GM12801 (cell line): ENCODE results near the gene DCLK1.

Source experiments
- TF ChIP-seq, protein P1 (sequence below): IDR thresholded peaks from one replicate; pipeline ENCODE4 v1.5.1; 2011; ENCODE audit warnings: control low read depth; ENCODE audit not compliant: insufficient read length; ENCODE audit errors: extremely low read depth

DCLK1 gene

GRCh38 chr13:35994131-35994966 lies 136.8 kb downstream of the DCLK1 start:
- TF ChIP-seq, protein P1, sequence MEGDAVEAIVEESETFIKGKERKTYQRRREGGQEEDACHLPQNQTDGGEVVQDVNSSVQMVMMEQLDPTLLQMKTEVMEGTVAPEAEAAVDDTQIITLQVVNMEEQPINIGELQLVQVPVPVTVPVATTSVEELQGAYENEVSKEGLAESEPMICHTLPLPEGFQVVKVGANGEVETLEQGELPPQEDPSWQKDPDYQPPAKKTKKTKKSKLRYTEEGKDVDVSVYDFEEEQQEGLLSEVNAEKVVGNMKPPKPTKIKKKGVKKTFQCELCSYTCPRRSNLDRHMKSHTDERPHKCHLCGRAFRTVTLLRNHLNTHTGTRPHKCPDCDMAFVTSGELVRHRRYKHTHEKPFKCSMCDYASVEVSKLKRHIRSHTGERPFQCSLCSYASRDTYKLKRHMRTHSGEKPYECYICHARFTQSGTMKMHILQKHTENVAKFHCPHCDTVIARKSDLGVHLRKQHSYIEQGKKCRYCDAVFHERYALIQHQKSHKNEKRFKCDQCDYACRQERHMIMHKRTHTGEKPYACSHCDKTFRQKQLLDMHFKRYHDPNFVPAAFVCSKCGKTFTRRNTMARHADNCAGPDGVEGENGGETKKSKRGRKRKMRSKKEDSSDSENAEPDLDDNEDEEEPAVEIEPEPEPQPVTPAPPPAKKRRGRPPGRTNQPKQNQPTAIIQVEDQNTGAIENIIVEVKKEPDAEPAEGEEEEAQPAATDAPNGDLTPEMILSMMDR = no peak

GRCh38 chr13:35993686-35994085 lies 137.5 kb downstream of the DCLK1 start:
- TF ChIP-seq, protein P1 = no peak

DNA sequence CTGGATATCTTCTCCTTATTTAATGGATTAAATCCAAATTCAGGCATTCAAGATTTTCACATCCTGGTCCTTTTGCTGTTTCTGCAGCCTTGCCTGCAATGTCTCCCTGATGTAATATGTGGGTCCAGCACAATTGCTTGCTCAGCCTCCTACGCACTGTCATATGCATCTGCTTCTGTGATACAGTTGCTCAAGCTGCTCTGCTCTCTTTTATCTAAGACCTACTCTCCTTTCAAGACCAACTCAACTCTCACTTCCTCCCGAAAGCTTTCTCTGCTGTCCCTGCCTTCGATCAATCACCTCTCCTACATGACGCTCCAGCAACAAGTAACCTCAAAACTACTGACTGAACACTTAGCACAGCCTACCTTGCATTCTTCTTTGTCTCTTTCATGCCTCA lies 138.2 kb downstream of the DCLK1 start:
- TF ChIP-seq, protein P1 = no peak

DNA sequence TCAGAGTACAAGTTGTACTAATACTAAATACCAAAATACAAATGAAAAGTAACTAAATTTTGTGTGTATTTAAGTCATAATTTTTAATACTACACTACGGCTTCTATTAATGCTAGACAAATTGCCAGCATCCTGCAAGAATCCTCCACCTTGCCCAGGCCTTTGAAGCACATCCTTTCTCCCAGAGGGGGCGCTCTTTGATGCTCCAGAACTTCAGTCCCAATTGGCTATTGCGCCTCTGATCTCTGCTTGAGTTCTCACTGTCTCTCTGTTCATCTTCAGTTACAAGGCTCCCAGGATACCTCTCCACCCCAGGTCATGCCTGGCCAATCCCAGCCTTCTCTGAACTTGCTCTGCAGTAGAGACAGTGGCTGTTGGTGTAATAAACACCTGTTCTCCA lies 141.0 kb downstream of the DCLK1 start:
- TF ChIP-seq, protein P1 = no peak

- TF ChIP-seq, protein P1 = no peak
Measured at GRCh38 chr13:35988648-35989081, 142.5 kb downstream of the DCLK1 start.

- TF ChIP-seq, protein P1 = no peak
Measured at GRCh38 chr13:35987572-35988513, 143.3 kb downstream of the DCLK1 start.

DNA sequence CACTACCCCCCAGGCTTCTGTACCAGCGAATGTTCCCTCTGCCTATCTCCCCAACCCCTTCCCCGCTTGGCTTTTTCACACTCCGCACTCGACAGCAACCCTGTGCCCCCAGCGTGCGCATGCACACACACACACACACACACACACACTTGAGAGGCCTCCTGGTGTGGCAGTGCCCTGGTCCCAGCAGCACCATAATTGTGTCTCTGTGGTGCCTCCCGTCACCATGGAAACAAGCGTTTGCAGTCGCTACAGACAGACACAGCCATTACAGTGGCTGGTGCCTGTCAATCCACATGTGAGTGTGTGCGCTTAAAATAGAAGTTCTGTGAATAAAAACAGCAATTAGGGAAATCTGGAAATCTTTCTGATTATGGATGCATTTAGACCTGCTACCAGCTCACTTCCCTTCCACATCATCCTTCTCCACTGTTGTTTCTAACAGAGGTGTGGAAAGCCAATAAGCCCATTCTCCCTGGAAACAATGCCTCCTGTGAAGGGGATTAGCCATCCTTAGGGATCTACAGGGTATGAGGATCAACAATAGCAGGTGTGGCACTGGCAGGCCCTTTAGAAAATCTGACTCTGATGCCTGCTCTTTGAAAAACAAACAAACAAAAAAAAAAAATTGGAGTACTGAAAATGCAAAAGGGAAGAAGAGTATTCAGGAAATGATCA lies 146.3 kb downstream of the DCLK1 start:
- TF ChIP-seq, protein P1 = no peak
